GM12878 (cell line): ENCODE results near the gene PTPRC.

Source experiments
- ATF7 ChIP-seq: fragments of 450-650 bp; IDR thresholded peaks from 2 replicates; pipeline ENCODE4 v1.6.1; 2016; ENCODE audit warnings: low read depth, mild to moderate bottlenecking
- CTCF ChIP-seq, 3 experiments: IDR thresholded peaks in 2 of 3; conservative IDR thresholded peaks in 1 of 3; 2 replicates each; pipeline ENCODE4 v1.5.1; 2011; ENCODE audit warnings: low read depth in 3 of 3, low read length in 3 of 3, mild to moderate bottlenecking in 3 of 3, control low read depth in 2 of 3, moderate library complexity in 2 of 3, inconsistent platforms in 1 of 3, mixed read lengths in 1 of 3; ENCODE audit not compliant: control insufficient read depth in 2 of 3, insufficient read depth in 1 of 3; ENCODE audit errors: extremely low read depth in 1 of 3
- ETV6 ChIP-seq, 2 experiments: fragments of 450-650 bp in 1 of 2; IDR thresholded peaks in 1 of 2; conservative IDR thresholded peaks in 1 of 2; 2 replicates each; pipeline ENCODE4 v1.6.1; 2014; ENCODE audit warnings: antibody characterized with exemption in 1 of 2, borderline replicate concordance in 1 of 2, low read depth in 1 of 2, mild to moderate bottlenecking in 1 of 2, moderate library complexity in 1 of 2
- EZH2 ChIP-seq: IDR thresholded peaks from 2 replicates; pipeline ENCODE4 v1.6.1; 2012; ENCODE audit warnings: low read depth, mild to moderate bottlenecking, control low read depth, inconsistent platforms, low read length, borderline replicate concordance; ENCODE audit not compliant: control insufficient read depth
- GABPA ChIP-seq: IDR thresholded peaks from 2 replicates; pipeline ENCODE4 v1.6.1; 2014; ENCODE audit warnings: antibody characterized with exemption, low read depth, mild to moderate bottlenecking, inconsistent platforms
- MAX ChIP-seq: IDR thresholded peaks from 2 replicates; pipeline ENCODE4 v1.6.1; 2012; ENCODE audit warnings: low read depth, low read length, improper control_type of control experiment
- POLR2A ChIP-seq: IDR thresholded peaks from 2 replicates; pipeline ENCODE4 v1.6.1; 2011; ENCODE audit warnings: low read depth, mild to moderate bottlenecking, low read length
- RAD21 ChIP-seq: IDR thresholded peaks from 2 replicates; pipeline ENCODE4 v1.6.1; 2011; ENCODE audit warnings: mild to moderate bottlenecking, low read depth, low read length, moderate library complexity; ENCODE audit not compliant: insufficient read depth
- SMC3 ChIP-seq: IDR thresholded peaks from 2 replicates; pipeline ENCODE4 v1.6.1; 2011; ENCODE audit warnings: low read length, improper control_type of control experiment, borderline replicate concordance
- USF2 ChIP-seq: IDR thresholded peaks from 2 replicates; pipeline ENCODE4 v1.6.1; 2011; ENCODE audit warnings: low read depth, low read length, improper control_type of control experiment, borderline replicate concordance

GRCh38 chr1:198649232-198649967, 10.6 kb downstream of the PTPRC start:
- TF ChIP-seq GABPA, result no peak
- no peak for TF ChIP-seq CTCF (IDR thresholded peaks at IDR 0.05 in 2 of 3, conservative IDR thresholded peaks at IDR 0.05 in 1 of 3; ENCODE audit: control insufficient read depth in 2 of 3, extremely low read depth in 1 of 3, insufficient read depth in 1 of 3, low read depth in 3 of 3, low read length in 3 of 3)
- TF ChIP-seq SMC3, result no peak
- no peak for TF ChIP-seq RAD21
- TF ChIP-seq ETV6 (conservative IDR thresholded peaks at IDR 0.05 in 1 of 2, IDR thresholded peaks at IDR 0.05 in 1 of 2; ENCODE audit: borderline replicate concordance in 1 of 2, low read depth in 1 of 2), result no peak
- TF ChIP-seq EZH2, result no peak
- TF ChIP-seq MAX, result no peak
- no peak for TF ChIP-seq POLR2A
- no peak for TF ChIP-seq ATF7
- TF ChIP-seq USF2, result no peak
